ENCODE measurements around the gene ZBTB20.

- TF ChIP-seq, protein P1, sequence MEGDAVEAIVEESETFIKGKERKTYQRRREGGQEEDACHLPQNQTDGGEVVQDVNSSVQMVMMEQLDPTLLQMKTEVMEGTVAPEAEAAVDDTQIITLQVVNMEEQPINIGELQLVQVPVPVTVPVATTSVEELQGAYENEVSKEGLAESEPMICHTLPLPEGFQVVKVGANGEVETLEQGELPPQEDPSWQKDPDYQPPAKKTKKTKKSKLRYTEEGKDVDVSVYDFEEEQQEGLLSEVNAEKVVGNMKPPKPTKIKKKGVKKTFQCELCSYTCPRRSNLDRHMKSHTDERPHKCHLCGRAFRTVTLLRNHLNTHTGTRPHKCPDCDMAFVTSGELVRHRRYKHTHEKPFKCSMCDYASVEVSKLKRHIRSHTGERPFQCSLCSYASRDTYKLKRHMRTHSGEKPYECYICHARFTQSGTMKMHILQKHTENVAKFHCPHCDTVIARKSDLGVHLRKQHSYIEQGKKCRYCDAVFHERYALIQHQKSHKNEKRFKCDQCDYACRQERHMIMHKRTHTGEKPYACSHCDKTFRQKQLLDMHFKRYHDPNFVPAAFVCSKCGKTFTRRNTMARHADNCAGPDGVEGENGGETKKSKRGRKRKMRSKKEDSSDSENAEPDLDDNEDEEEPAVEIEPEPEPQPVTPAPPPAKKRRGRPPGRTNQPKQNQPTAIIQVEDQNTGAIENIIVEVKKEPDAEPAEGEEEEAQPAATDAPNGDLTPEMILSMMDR (IDR thresholded peaks at IDR 0.05): no peak
- TF ChIP-seq EP300 (IDR thresholded peaks at IDR 0.05; ENCODE audit: borderline replicate concordance in 1 of 2, low read depth in 1 of 2, low read length in 1 of 2): no peak
- TF ChIP-seq RXRA (IDR thresholded peaks at IDR 0.05; ENCODE audit: borderline replicate concordance, low read depth): no peak
- no peak for TF ChIP-seq YY1 (IDR thresholded peaks at IDR 0.05; ENCODE audit: low read depth)
- TF ChIP-seq POLR2AphosphoS5 (IDR thresholded peaks at IDR 0.05; ENCODE audit: low read depth, low read length): no peak
- no peak for TF ChIP-seq USF2 (IDR thresholded peaks at IDR 0.05; ENCODE audit: borderline replicate concordance, low read depth, low read length)
- TF ChIP-seq CHD2 (IDR thresholded peaks at IDR 0.05; ENCODE audit: low read length, partially characterized antibody): no peak
- TF ChIP-seq TAF1 (IDR thresholded peaks at IDR 0.05; ENCODE audit: borderline replicate concordance, low read depth, low read length): no peak
- no peak for TF ChIP-seq SMC3 (IDR thresholded peaks at IDR 0.05; ENCODE audit: low read depth, low read length)
- no peak for TF ChIP-seq RAD21 (IDR thresholded peaks at IDR 0.05; ENCODE audit: low read length)
- TF ChIP-seq JUND (IDR thresholded peaks at IDR 0.05): no peak
Observed at GRCh38 chr3:114444216-114444615, 702.9 kb downstream of the ZBTB20 start.

All from SK-N-SH (cell line).